SW480 (cell line): ENCODE data around the gene GPR39.

Experiments used
- DNase-seq: peaks from one replicate; pipeline ENCODE4 v3.0.0-alpha.2; 2016; ENCODE audit warnings: low spot score

GPR39 gene

DNA sequence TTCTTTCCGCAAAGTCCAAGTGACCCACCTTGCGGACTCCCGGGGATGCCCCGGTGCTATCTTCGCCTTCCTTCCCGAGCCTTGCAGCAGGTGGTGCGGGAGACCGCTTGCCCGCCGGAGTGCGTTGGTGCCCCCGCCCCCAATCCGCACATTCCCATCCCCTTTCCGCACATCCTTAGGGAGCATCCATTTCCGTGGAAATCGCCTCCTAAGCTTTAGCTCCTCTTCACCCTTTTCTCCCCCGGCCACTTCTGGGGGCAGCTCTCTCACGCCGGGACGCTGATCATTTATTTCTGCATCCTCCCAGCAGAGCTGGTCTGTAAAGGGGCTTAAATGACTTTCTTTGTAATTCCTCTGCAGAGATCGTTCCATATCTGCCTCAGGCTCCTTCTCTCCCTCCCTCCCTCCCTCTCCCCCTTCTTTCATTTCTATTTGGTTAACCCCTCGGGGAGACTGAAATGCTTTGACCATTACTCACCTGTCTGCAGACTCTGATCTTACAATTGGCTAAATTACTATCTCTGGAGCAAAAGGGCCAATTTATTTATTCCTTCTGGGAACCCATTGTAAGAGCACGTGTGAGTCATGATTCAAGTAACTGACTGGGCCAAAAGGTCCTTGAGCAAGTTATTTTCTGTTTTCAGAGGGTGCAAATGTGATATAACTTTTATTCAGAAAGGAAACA is 254.7 kb downstream of the GPR39 start:
- DNase-seq = peak; percentile 41

DNA sequence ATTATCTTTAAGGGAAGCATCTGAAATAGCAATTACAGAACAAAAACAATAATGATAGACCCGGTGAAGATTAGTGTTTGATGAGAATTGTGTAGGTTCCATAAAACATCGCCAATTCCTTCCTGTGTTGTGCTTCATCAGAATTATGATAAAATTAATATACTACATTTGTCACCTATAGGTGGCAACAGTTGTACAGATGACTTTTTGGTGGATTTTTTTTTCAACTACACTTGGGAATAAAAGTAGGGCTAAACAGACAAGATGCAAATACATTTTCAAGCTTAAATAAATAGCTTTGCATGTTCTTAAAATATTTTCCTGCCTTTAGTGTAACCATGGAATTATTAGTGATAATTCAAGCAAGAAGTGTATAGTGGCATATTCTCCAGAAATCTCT is 260.4 kb downstream of the GPR39 start:
- DNase-seq = peak; percentile 9

- DNase-seq = no peak
Measured at GRCh38 chr2:132677661-132678060, 261.1 kb downstream of the GPR39 start.

GRCh38 chr2:132678483-132678882 is 261.9 kb downstream of the GPR39 start:
- DNase-seq = no peak

DNA sequence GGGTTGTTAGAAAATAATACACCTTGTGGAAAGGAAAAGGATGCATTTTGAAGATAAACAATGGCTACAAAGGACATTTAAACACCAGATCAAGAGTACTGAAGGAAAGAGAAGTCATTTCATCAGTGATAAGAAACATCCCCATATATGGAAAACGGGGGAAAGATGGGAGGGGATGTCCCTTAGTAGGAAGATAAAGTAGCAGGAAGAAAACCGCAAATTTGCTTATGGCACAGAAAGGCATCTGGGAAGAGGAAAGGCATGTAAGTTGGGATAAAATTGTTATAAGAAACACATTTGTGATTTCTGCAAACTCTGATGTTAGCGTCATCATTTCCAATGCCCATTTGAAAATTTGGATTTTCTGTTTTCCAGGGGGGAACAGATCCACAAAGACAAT is 263.9 kb downstream of the GPR39 start:
- DNase-seq = no peak

DNA sequence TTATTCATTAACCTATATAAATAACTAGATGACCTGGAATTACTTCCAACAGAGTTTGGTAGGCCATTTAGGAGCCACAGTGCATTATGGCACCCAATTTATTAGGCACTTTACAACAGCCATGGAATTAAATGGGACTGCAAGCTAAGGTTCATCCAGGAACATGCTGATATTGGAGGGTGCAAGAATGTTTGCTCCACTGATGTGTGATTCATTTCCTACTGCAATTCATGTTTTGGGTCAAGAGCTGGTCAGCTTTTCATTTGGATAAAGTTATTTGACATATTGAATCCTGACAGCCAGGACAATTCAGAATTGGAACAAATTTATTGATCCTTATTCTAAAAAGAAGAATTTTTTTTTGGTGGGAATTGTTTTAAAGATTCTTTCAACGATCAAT is 265.2 kb downstream of the GPR39 start:
- DNase-seq = no peak

- DNase-seq = no peak
Measured at GRCh38 chr2:132690664-132691303, 274.2 kb downstream of the GPR39 start.

DNA sequence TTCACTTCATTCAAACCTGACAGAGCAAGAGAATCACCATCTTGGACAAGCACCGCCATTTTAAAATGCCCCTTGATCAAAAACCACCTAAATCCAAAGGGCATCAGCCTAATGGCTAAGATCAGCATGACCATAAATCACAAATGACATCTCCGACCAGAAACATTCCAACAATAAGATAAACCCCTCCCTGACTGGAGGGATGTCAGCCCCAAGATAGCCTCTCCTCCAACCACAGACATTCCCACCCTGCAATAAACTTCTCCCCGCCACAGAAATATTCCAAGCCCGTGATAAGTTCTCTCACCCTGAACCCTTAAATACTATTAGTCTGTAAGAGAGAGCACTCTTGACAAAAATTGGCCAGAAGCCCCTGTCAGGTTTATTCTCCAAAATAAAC is 275.0 kb downstream of the GPR39 start:
- DNase-seq = no peak

GRCh38 chr2:132692816-132693215 is 276.2 kb downstream of the GPR39 start:
- DNase-seq = no peak
